T-helper 1 cell treated with Interleukin-12 subunit alpha and Interleukin-12 subunit beta and Interleukin-4 antibody, amounts not matched to agents 30 ng/mL and 1 ng/mL, for 36 hours (primary cell): ENCODE results near the gene NRCAM. TPM values are rescaled to one million over a fixed set of nuclear protein-coding genes. Genes with fewer than 3 reads are reported as not detected.

Source experiments
- intact Hi-C: fragments of 100-400 bp; cut with micrococcal nuclease; formaldehyde crosslinking; loops from one replicate; pipeline ENCODE4 v1.15.1; 2024
- total RNA-seq: library from RNA; stranded (reverse); gene quantifications from 2 replicates; pipeline ENCODE4 v1.2.3, GENCODE V29; 2022

The NRCAM gene
- total RNA-seq, 1 donor from 2014 or later, result 0.12 TPM

- intact Hi-C loops, result no loop called here
These were observed 28.5 kb downstream of the NRCAM start for GRCh38 chr7:108427766-108428165.

GRCh38 chr7:108425714-108426275 is 30.4 kb downstream of the NRCAM start:
- intact Hi-C loops, result no loop called here

- intact Hi-C loops, result no loop called here
These were observed 32.2 kb downstream of the NRCAM start for GRCh38 chr7:108424013-108424412.

- intact Hi-C loops, result no loop called here
These were observed 32.9 kb downstream of the NRCAM start for GRCh38 chr7:108423089-108423989.

- intact Hi-C loops, result no loop called here
These were observed 34.4 kb downstream of the NRCAM start for GRCh38 chr7:108421720-108422331.

- intact Hi-C loops, result no loop called here
These were observed 36.0 kb downstream of the NRCAM start for GRCh38 chr7:108419961-108420908.

GRCh38 chr7:108418946-108419345 is 37.3 kb downstream of the NRCAM start:
- intact Hi-C loops, result no loop called here

- intact Hi-C loops, result no loop called here
These were observed 38.3 kb downstream of the NRCAM start for GRCh38 chr7:108417926-108418325.

- intact Hi-C loops, result no loop called here
These were observed 39.1 kb downstream of the NRCAM start for GRCh38 chr7:108417144-108417543.

GRCh38 chr7:108415821-108416536 is 40.3 kb downstream of the NRCAM start:
- intact Hi-C loops, result no loop called here

- intact Hi-C loops, result no loop called here
These were observed 41.2 kb downstream of the NRCAM start for GRCh38 chr7:108415084-108415483.

GRCh38 chr7:108413782-108414492 is 42.3 kb downstream of the NRCAM start:
- intact Hi-C loops, result no loop called here

GRCh38 chr7:108413337-108413736 is 42.9 kb downstream of the NRCAM start:
- intact Hi-C loops, result no loop called here

- intact Hi-C loops, result no loop called here
These were observed 47.1 kb downstream of the NRCAM start for GRCh38 chr7:108409146-108409545.

GRCh38 chr7:108408296-108408991 is 47.8 kb downstream of the NRCAM start:
- intact Hi-C loops, result no loop called here

- intact Hi-C loops, result no loop called here
These were observed 48.6 kb downstream of the NRCAM start for GRCh38 chr7:108407676-108408075.

- intact Hi-C loops, result no loop called here
These were observed 49.9 kb downstream of the NRCAM start for GRCh38 chr7:108406222-108406890.

- intact Hi-C loops, result no loop called here
These were observed 51.5 kb downstream of the NRCAM start for GRCh38 chr7:108404509-108405420.
